H1 (cell line): ENCODE measurements around the gene TSEN34. TPM values are rescaled to one million over a fixed set of nuclear protein-coding genes. Genes with fewer than 3 reads are reported as not detected.

Experiments used
- CBX8 ChIP-seq: fragments of 300-800, 300-1000 bp; sonication (generic); IDR thresholded peaks from 2 replicates; pipeline ENCODE4 v1.7.1; 2016; ENCODE audit warnings: low read depth, low read length, borderline replicate concordance
- CTBP2 ChIP-seq: IDR thresholded peaks from 2 replicates; pipeline ENCODE4 v1.7.0; 2011; ENCODE audit warnings: borderline replicate concordance, mild to moderate bottlenecking, moderate library complexity, mixed read lengths, low read length; ENCODE audit not compliant: insufficient read depth, insufficient read length
- EP300 ChIP-seq, 2 experiments: IDR thresholded peaks; 1 replicate in 1 of 2; 2 replicates in 1 of 2; pipeline ENCODE4 v1.6.1; 2011 to 2012; ENCODE audit warnings: low read depth in 2 of 2, low read length in 2 of 2, mild to moderate bottlenecking in 2 of 2, borderline replicate concordance in 1 of 2, inconsistent platforms in 1 of 2, moderate library complexity in 1 of 2
- HDAC6 ChIP-seq: IDR thresholded peaks from one replicate; pipeline ENCODE4 v1.7.1; 2012; ENCODE audit warnings: low read depth, mild to moderate bottlenecking, inconsistent platforms, low read length, moderate library complexity
- MAFK ChIP-seq: IDR thresholded peaks from 2 replicates; pipeline ENCODE4 v1.6.1; 2012; ENCODE audit warnings: low read depth, mild to moderate bottlenecking, improper control_type of control experiment, low read length
- POLR2A ChIP-seq, 2 experiments: IDR thresholded peaks; 1 replicate in 1 of 2; 2 replicates in 1 of 2; pipeline ENCODE4 v1.6.1; 2011; ENCODE audit warnings: low read depth in 2 of 2, low read length in 2 of 2, mild to moderate bottlenecking in 2 of 2; ENCODE audit errors: control extremely low read depth in 1 of 2
- POU5F1 ChIP-seq: IDR thresholded peaks from 2 replicates; pipeline ENCODE4 v1.6.1; 2011; ENCODE audit warnings: low read depth, mild to moderate bottlenecking, low read length, moderate library complexity
- SAP30 ChIP-seq: fragments of 300-600 bp; sonication (generic); IDR thresholded peaks from 2 replicates; pipeline ENCODE4 v1.7.1; 2012; ENCODE audit warnings: low read length, moderate library complexity, mild to moderate bottlenecking, inconsistent platforms; ENCODE audit not compliant: insufficient read depth, insufficient replicate concordance
- SP4 ChIP-seq: IDR thresholded peaks from 2 replicates; pipeline ENCODE4 v1.6.1; 2012; ENCODE audit warnings: low read length, inconsistent platforms
- polyA plus RNA-seq, 7 experiments: library from polyadenylated mRNA; depleted of rRNA in 3 of 7; stranded (reverse) in 5 of 7; unstranded in 2 of 7; fragments of >200 nt in 5 of 7; fragments of 200-250 nt in 2 of 7; gene quantifications; 1 replicate in 5 of 7; 2 replicates in 1 of 7; 4 replicates in 1 of 7; pipeline versions ENCODE4 v1.2.1 to v1.2.3, GENCODE V29; 2011 to 2013; ENCODE audit warnings: missing spikeins in 2 of 7, mixed read lengths in 2 of 7
- total RNA-seq: library from RNA; stranded (reverse); fragmentation: NEBNext Ultra II Directional; extraction: Animal tissue kit (Norgen Biotek cat#: 25700); gene quantifications from 2 replicates; pipeline ENCODE4 v1.2.1, GENCODE V29; 2021

Gene TSEN34
- total and polyA plus RNA-seq, 2 of the 8 experiments (the other 6 are each of a cell fraction or from before 2014, with no cell fraction given), result 22.5 to 52.3 TPM

DNA sequence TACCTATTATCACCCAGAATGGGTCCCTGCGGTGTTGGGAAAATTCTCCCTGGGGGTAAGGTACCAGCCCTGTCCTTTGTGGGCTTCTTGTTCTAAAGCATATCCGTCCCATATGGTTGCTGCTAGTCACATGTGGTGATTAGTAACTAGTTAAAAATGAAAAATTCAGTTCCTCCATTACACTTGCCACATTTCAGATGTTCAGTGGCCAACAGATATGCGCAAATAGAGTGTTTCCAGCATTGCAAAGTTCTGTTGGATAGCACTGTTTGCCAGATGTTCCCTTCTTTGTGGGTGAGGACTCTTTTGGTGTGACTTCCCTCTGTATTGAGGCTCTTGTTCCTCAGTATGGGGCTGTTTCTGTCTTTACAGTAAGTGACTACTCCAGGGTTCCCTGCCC lies 49.8 kb upstream of the TSEN34 start (continued):
- TF ChIP-seq CBX8 (no peak), SP4 (no peak), SAP30 (no peak), POLR2A (IDR thresholded peaks at IDR 0.05; ENCODE audit: control extremely low read depth in 1 of 2, low read depth in 2 of 2, low read length in 2 of 2) (no peak), HDAC6 (no peak), MAFK (no peak), EP300 (IDR thresholded peaks at IDR 0.05; ENCODE audit: borderline replicate concordance in 1 of 2, low read depth in 2 of 2, low read length in 2 of 2) (no peak), CTBP2 (no peak), POU5F1 (no peak)
- TF ChIP-seq, all 59 proteins: peak for 0
